ENCODE results near the gene EXOC3.
A peak's percentile ranks its signal among the peaks of the same experiment; 100 is the strongest.

Gene EXOC3

GRCh38 chr5:437281-437771 lies 5.7 kb upstream of the EXOC3 start:
- H3K4me3 ChIP-seq (replicated peaks; ENCODE audit: low read depth, low read length) = no peak overlapping the region
- DNase-seq (ENCODE audit: low read depth) = no peak
- TF ChIP-seq, protein P1, sequence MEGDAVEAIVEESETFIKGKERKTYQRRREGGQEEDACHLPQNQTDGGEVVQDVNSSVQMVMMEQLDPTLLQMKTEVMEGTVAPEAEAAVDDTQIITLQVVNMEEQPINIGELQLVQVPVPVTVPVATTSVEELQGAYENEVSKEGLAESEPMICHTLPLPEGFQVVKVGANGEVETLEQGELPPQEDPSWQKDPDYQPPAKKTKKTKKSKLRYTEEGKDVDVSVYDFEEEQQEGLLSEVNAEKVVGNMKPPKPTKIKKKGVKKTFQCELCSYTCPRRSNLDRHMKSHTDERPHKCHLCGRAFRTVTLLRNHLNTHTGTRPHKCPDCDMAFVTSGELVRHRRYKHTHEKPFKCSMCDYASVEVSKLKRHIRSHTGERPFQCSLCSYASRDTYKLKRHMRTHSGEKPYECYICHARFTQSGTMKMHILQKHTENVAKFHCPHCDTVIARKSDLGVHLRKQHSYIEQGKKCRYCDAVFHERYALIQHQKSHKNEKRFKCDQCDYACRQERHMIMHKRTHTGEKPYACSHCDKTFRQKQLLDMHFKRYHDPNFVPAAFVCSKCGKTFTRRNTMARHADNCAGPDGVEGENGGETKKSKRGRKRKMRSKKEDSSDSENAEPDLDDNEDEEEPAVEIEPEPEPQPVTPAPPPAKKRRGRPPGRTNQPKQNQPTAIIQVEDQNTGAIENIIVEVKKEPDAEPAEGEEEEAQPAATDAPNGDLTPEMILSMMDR (IDR thresholded peaks at IDR 0.05; ENCODE audit: low read length, missing control alignments) = no peak

GRCh38 chr5:438481-438981 lies 4.4 kb upstream of the EXOC3 start:
- TF ChIP-seq, protein P1 (IDR thresholded peaks at IDR 0.05; ENCODE audit: low read length, missing control alignments) = no peak

GRCh38 chr5:439181-439580 lies 3.8 kb upstream of the EXOC3 start:
- no peak overlapping the region for H3K4me3 ChIP-seq (replicated peaks; ENCODE audit: low read depth, low read length)
- no peak for DNase-seq (ENCODE audit: low read depth)
- TF ChIP-seq, protein P1 (IDR thresholded peaks at IDR 0.05; ENCODE audit: low read length, missing control alignments) = no peak

More at GRCh38 chr5:438481-438981, 4.4 kb upstream of the EXOC3 start:
- H3K4me3 ChIP-seq (replicated peaks; ENCODE audit: low read depth, low read length) = no peak overlapping the region
- no peak for DNase-seq (ENCODE audit: low read depth)

DNA sequence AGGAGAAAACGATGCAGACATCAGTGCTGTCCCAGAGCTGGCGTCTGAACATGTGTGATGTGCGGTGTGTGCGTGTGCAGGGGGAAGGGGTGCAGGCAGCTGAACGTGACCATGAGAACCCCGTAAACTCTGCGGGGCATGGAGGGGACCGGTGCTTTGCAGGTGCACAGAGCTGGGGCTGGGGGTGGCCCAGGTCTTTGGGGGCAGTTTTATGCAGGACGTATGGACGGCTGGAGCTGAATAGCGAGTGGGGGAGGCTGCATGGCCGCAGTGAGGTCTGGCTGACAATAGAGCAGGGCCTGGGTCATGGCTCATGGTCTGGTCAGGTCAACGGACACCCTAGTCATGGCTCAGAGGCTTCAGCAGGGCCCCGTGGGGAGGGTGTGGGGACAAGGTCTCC lies 3.3 kb upstream of the EXOC3 start:
- TF ChIP-seq, protein P1 (IDR thresholded peaks at IDR 0.05; ENCODE audit: low read length, missing control alignments) = no peak
- DNase-seq (ENCODE audit: low read depth) = no peak
- H3K4me3 ChIP-seq (replicated peaks; ENCODE audit: low read depth, low read length) = no peak overlapping the region

GRCh38 chr5:440401-441201 lies 2.4 kb upstream of the EXOC3 start:
- H3K4me3 ChIP-seq (replicated peaks; ENCODE audit: low read depth, low read length) = no peak overlapping the region
- no peak for DNase-seq (ENCODE audit: low read depth)
- TF ChIP-seq, protein P1 (IDR thresholded peaks at IDR 0.05; ENCODE audit: low read length, missing control alignments) = no peak

DNA sequence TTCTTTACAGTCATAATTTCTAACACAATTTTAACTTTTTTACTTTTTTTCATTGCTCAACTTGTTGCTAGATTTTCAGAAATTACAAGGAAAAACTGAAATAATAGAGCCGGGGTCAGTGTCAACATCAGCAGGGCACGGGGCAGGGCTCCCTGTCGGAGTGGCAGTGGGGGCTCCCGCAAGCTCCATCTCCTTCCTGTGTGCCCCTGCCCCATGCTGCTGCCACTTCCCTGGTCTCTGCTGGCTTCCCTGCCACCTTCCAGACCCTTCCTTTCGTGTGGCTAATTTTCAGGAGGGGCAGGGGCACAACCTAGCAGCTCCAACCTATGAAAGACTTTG lies 1.0 kb upstream of the EXOC3 start:
- H3K4me3 ChIP-seq (replicated peaks; ENCODE audit: low read depth, low read length) = peak overlapping the region; percentile 98
- TF ChIP-seq, protein P1 (IDR thresholded peaks at IDR 0.05; ENCODE audit: low read length, missing control alignments) = no peak
- no peak for DNase-seq (ENCODE audit: low read depth)
